Fibroblast of mammary gland (primary cell): ENCODE data around the gene CDC42.

Experiments
- DNase-seq: peaks from one replicate; pipeline ENCODE4 v3.0.0-alpha.2; 2010; ENCODE audit warnings: low read depth
- H3K4me3 ChIP-seq: 2 replicates; pipeline ENCODE4 v1.5.1; 2011; ENCODE audit warnings: low read depth, mild to moderate bottlenecking, low read length, moderate library complexity; ENCODE audit not compliant: control insufficient read depth
- CTCF ChIP-seq: conservative IDR thresholded peaks from 2 replicates; pipeline ENCODE4 v1.5.1; 2011; ENCODE audit warnings: low read depth, low read length, inconsistent platforms; ENCODE audit not compliant: control insufficient read depth, insufficient read depth

Gene CDC42

DNA sequence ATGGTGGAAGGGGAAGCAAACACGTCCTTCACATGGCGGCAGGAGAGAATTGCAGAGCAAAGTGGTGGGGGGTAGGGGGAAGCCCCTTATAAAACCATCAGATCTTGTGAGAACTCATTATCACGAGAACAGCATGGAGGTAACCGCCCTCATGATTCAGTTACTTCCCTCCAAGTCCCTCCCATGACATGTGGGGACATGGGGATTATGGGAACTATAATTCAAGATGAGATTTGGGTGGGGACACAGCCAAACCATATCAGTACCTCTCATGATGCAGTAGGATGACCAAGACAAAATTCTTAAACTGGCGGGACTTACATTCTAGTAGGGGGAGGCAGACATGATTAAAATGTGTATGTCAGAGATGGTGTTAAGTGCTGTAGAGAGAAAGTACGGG is 51.6 kb downstream of the CDC42 start:
- TF ChIP-seq CTCF: no peak
- no peak overlapping the region for H3K4me3 ChIP-seq
- DNase-seq: no peak

DNA sequence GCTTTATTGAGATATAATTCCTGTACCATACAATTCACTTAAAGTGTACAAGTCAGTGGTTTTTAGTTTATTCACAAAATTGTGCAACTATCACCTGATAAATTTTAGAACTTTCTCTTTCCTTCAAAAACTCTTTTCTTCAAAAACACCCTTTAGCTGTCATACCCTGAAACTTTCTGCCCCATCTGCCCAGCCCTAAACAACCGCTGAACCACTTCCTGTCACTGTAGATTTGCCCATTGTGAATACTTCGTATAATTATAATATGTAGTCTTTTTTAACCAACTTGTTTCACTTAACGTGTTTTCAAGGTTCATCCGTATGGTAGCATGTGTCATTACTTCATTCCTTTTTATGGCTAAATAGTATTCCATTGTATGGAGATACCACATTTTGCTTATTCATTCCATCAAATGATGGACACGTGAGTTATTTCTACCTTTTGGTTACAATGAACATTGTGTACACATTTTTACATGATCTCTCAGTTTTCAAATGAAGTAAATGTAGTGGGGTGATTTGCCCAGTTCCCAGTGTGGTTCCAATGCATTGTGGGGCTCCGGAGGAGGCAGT is 52.4 kb downstream of the CDC42 start:
- TF ChIP-seq CTCF: no peak
- no peak for DNase-seq
- H3K4me3 ChIP-seq: no peak overlapping the region

DNA sequence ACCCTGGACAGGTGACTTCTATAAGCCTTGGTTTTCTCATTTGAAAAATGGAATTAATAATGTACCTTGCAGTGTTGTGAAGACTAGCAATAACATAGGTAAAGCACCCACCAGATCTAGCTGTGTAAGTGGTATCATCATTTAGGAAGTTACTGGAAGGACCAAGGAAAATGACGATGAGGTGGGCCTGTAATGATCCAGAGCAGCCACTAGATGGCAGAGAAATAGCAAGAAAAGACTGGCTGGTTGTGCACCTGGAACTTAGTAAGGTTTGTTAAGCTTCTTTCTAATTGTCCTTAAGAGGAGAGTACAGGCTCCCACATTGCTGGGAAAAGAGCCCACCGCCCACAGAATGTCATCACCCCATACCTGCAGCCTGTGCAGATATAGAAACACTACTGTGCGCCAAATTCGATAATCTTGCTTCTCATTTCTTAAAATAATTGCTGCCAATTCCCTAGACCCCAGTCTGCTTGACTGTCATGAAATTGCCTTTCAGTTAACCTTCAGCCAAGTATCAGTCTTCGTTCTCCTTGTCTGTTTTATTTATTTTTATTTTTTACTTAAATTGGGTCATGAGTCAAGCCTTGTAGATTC is 53.2 kb downstream of the CDC42 start:
- H3K4me3 ChIP-seq: no peak overlapping the region
- peak; percentile 72 for DNase-seq
- TF ChIP-seq CTCF: peak; percentile 88

- peak; percentile 22 for DNase-seq
- no peak overlapping the region for H3K4me3 ChIP-seq
- TF ChIP-seq CTCF: no peak
These were observed 54.6 kb downstream of the CDC42 start for GRCh38 chr1:22107126-22107525.

GRCh38 chr1:22108339-22109105 is 56.0 kb downstream of the CDC42 start:
- H3K4me3 ChIP-seq: no peak overlapping the region
- TF ChIP-seq CTCF: no peak
- no peak for DNase-seq

GRCh38 chr1:22110016-22110415 is 57.5 kb downstream of the CDC42 start:
- no peak for TF ChIP-seq CTCF
- H3K4me3 ChIP-seq: no peak overlapping the region
- no peak for DNase-seq
